ENCODE data around the gene COL13A1. TPM values are rescaled to one million over a fixed set of nuclear protein-coding genes. Genes with fewer than 3 reads are reported as not detected.

Gene COL13A1
- total RNA-seq, 1 experiment from 2014 or later: 5.9 TPM

- H3K79me2 ChIP-seq (ENCODE audit: insufficient read depth, low read length): no peaks in the 10 kb centered on the region
- H3K9me3 ChIP-seq (ENCODE audit: control insufficient read depth in 1 of 2, insufficient read depth in 1 of 2, low read depth in 1 of 2, low read length in 2 of 2): no peaks in the 10 kb centered on the region
- H3K4me1 ChIP-seq (ENCODE audit: control insufficient read depth in 1 of 2, insufficient read depth in 2 of 2, low read length in 2 of 2): peaks cover 0 to 5% of the 10 kb centered on the region in 2 experiments; a peak in 1 of 4 replicates
- no peak overlapping the region for H2AFZ ChIP-seq (ENCODE audit: low read depth, low read length, poor library complexity, severe bottlenecking)
- H3K4me3 ChIP-seq (replicated peaks in 1 of 2; ENCODE audit: low read depth in 1 of 2, low read length in 2 of 2): no peak overlapping the region
- no peaks in the 10 kb centered on the region for H4K20me1 ChIP-seq (ENCODE audit: insufficient read depth)
- no peaks in the 10 kb centered on the region for H3K9me2 ChIP-seq (ENCODE audit: insufficient read depth)
- no peaks in the 10 kb centered on the region for H3K36me3 ChIP-seq (ENCODE audit: control insufficient read depth in 1 of 2, insufficient read depth in 2 of 2, low read length in 2 of 2)
- no peak overlapping the region for H3K4me2 ChIP-seq (ENCODE audit: low read length)
- H3K27ac ChIP-seq (ENCODE audit: low read depth, low read length): no peak overlapping the region
- DNase-seq (ENCODE audit: low read depth, low spot score) (no peak), ATAC-seq (no peak)
- intact Hi-C loops (cut with micrococcal nuclease): no loop called here
- POLR2A ChIA-PET: no interaction called here
- no TSS peak for BruUV-seq (replicated peaks)
- CTCF ChIA-PET: interaction anchor here (0.6 kb wide), 1 partner anchor 8 kb away, joined by 4 read pairs; no protein-coding TSS in a partner anchor
- TF ChIP-seq CTCF (IDR thresholded peaks at IDR 0.05 in 2 of 3, conservative IDR thresholded peaks at IDR 0.05 in 1 of 3; ENCODE audit: borderline replicate concordance in 1 of 3, insufficient read depth in 1 of 3, low read depth in 2 of 3, low read length in 2 of 3): no peak
- no peak for TF ChIP-seq CEBPB (IDR thresholded peaks at IDR 0.05; ENCODE audit: low read depth)
- TF ChIP-seq, protein P1, sequence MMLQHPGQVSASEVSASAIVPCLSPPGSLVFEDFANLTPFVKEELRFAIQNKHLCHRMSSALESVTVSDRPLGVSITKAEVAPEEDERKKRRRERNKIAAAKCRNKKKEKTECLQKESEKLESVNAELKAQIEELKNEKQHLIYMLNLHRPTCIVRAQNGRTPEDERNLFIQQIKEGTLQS (IDR thresholded peaks at IDR 0.05): no peak
- H3K27me3 ChIP-seq (ENCODE audit: insufficient read depth, low read length): peaks cover 15% of the 10 kb centered on the region
- RAD21 ChIA-PET (ENCODE audit: low non-redundant PET in 1 of 2, low total read pairs in 2 of 2, uncharacterized antibody in 2 of 2, unreplicated experiment in 2 of 2): no interaction called here
- H3K9ac ChIP-seq (ENCODE audit: low read length): no peak overlapping the region
Observed at GRCh38 chr10:69991151-69991550, 189.4 kb downstream of the COL13A1 start.

DNA sequence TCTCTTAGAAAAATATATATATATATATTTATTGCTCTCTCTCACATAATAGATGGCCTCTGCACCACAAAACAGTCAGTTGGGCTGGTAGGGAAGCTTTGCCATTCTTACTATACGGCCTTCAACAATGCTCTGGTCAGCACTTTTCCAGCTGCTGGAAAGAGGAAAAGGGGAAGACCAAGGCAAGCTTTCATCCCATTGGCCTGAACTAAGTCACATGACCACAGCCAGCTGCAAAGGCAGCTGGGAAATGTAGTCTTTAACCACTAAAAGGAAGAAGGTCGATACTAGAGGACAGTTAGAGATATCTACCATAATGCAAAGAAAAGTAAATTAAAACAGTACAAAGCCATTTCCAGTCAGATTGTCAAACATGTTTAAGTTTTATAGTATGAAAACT is 192.6 kb downstream of the COL13A1 start:
- no peaks in the 10 kb centered on the region for H3K79me2 ChIP-seq (ENCODE audit: insufficient read depth, low read length)
- ChIA-PET RAD21 (ENCODE audit: low non-redundant PET in 1 of 2, low total read pairs in 2 of 2, uncharacterized antibody in 2 of 2, unreplicated experiment in 2 of 2) (no interaction called here), CTCF (interaction anchor here (0.9 to 1.6 kb wide), 2 partner anchors 36 to 152 kb away, joined by 3 to 4 read pairs; partner anchors contain the start of gene TYSND1), POLR2A (no interaction called here)
- no peak overlapping the region for H3K4me3 ChIP-seq (replicated peaks in 1 of 2; ENCODE audit: low read depth in 1 of 2, low read length in 2 of 2)
- intact Hi-C loops (cut with micrococcal nuclease): no loop called here
- no peak overlapping the region for H3K9ac ChIP-seq (ENCODE audit: low read length)
- ATAC-seq (peak; percentile 97), DNase-seq (ENCODE audit: low read depth, low spot score) (peak; percentile 77)
- peaks cover 6% of the 10 kb centered on the region for H3K27me3 ChIP-seq (ENCODE audit: insufficient read depth, low read length)
- H3K36me3 ChIP-seq (ENCODE audit: control insufficient read depth in 1 of 2, insufficient read depth in 2 of 2, low read length in 2 of 2): no peaks in the 10 kb centered on the region
- no peaks in the 10 kb centered on the region for H3K9me3 ChIP-seq (ENCODE audit: control insufficient read depth in 1 of 2, insufficient read depth in 1 of 2, low read depth in 1 of 2, low read length in 2 of 2)
- no peaks in the 10 kb centered on the region for H4K20me1 ChIP-seq (ENCODE audit: insufficient read depth)
- no peak overlapping the region for H3K27ac ChIP-seq (ENCODE audit: low read depth, low read length)
- H3K4me2 ChIP-seq (ENCODE audit: low read length): peak overlapping the region; percentile 12; the same call in 1 of the 2 replicates
- TF ChIP-seq, protein P2, sequence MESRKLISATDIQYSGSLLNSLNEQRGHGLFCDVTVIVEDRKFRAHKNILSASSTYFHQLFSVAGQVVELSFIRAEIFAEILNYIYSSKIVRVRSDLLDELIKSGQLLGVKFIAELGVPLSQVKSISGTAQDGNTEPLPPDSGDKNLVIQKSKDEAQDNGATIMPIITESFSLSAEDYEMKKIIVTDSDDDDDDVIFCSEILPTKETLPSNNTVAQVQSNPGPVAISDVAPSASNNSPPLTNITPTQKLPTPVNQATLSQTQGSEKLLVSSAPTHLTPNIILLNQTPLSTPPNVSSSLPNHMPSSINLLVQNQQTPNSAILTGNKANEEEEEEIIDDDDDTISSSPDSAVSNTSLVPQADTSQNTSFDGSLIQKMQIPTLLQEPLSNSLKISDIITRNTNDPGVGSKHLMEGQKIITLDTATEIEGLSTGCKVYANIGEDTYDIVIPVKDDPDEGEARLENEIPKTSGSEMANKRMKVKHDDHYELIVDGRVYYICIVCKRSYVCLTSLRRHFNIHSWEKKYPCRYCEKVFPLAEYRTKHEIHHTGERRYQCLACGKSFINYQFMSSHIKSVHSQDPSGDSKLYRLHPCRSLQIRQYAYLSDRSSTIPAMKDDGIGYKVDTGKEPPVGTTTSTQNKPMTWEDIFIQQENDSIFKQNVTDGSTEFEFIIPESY (IDR thresholded peaks at IDR 0.05; ENCODE audit: extremely low read depth, insufficient replicate concordance, low read length): no peak
- TF ChIP-seq EGR1 (IDR thresholded peaks at IDR 0.05; ENCODE audit: low read depth) (no peak), SP1 (IDR thresholded peaks at IDR 0.05; ENCODE audit: low read depth) (peak; percentile 35; the same call in 1 of the 2 replicates), ELF1 (IDR thresholded peaks at IDR 0.05; ENCODE audit: borderline replicate concordance, low read depth) (peak; percentile 64), SRF (IDR thresholded peaks at IDR 0.05; ENCODE audit: low read depth) (no peak)
- H3K9me2 ChIP-seq (ENCODE audit: insufficient read depth): no peaks in the 10 kb centered on the region
- peaks cover 0 to 5% of the 10 kb centered on the region in 2 experiments; a peak in 1 of 4 replicates for H3K4me1 ChIP-seq (ENCODE audit: control insufficient read depth in 1 of 2, insufficient read depth in 2 of 2, low read length in 2 of 2)
- BruUV-seq (replicated peaks): no TSS peak
- peak overlapping the region; percentile 75 for H2AFZ ChIP-seq (ENCODE audit: low read depth, low read length, poor library complexity, severe bottlenecking)
